K562 (cell line): ENCODE data around the gene C4A. TPM values are rescaled to one million over a fixed set of nuclear protein-coding genes. Genes with fewer than 3 reads are reported as not detected.

Source experiments
- BRF1 ChIP-seq: IDR thresholded peaks from 3 replicates; pipeline ENCODE4 v1.6.1; 2011; ENCODE audit warnings: borderline replicate concordance, mild to moderate bottlenecking; ENCODE audit not compliant: insufficient read length; ENCODE audit errors: extremely low read depth
- CBFA2T3 ChIP-seq: fragments of 450-650 bp; IDR thresholded peaks from 2 replicates; pipeline ENCODE4 v1.6.1; 2017
- JUN ChIP-seq, 2 experiments: sonication (generic) in 1 of 2; formaldehyde crosslinking in 1 of 2; IDR thresholded peaks; 2 replicates each; pipeline versions ENCODE4 v1.6.1 to v1.8.0; 2012 to 2022; ENCODE audit warnings: borderline replicate concordance in 2 of 2, mild to moderate bottlenecking in 2 of 2, improper control_type of control experiment in 1 of 2, low read depth in 1 of 2, low read length in 1 of 2, missing genetic modification reagents in 1 of 2
- MCM5 ChIP-seq: fragments of 450-650 bp; IDR thresholded peaks from 2 replicates; pipeline ENCODE4 v1.6.1; 2016; ENCODE audit warnings: low read depth
- NR1H2 ChIP-seq: sonication (generic); formaldehyde crosslinking; IDR thresholded peaks from 2 replicates; pipeline ENCODE4 v1.4.0; 2020; ENCODE audit warnings: mild to moderate bottlenecking, missing genetic modification reagents
- NR2C2 ChIP-seq, 2 experiments: fragments of 200-800 bp in 1 of 2; sonication (Bioruptor generic) in 1 of 2; sonication (generic) in 1 of 2; formaldehyde crosslinking in 1 of 2; IDR thresholded peaks; 2 replicates each; pipeline versions ENCODE4 v1.6.1 to v1.8.0; 2016 to 2022; ENCODE audit warnings: mild to moderate bottlenecking in 1 of 2, missing compliant biosample characterization in 1 of 2, missing genetic modification characterization in 1 of 2, missing genetic modification reagents in 1 of 2
- NR4A1 ChIP-seq, 2 experiments: fragments of 250-450 bp in 1 of 2; fragments of 450-650 bp in 1 of 2; sonication (Bioruptor Pico) in 1 of 2; IDR thresholded peaks; 2 replicates each; pipeline versions ENCODE4 v1.4.0 to v1.6.1; 2016 to 2020; ENCODE audit warnings: mild to moderate bottlenecking in 2 of 2, missing compliant biosample characterization in 1 of 2, missing genetic modification characterization in 1 of 2, moderate library complexity in 1 of 2
- SIRT6 ChIP-seq: IDR thresholded peaks from one replicate; pipeline ENCODE4 v1.6.1; 2012; ENCODE audit warnings: low read depth, mild to moderate bottlenecking, control low read depth, inconsistent platforms, low read length, moderate library complexity
- SOX6 ChIP-seq: fragments of 450-650 bp; IDR thresholded peaks from 2 replicates; pipeline ENCODE4 v1.6.1; 2014; ENCODE audit warnings: mild to moderate bottlenecking
- SP1 ChIP-seq: sonication (generic); formaldehyde crosslinking; IDR thresholded peaks from 2 replicates; pipeline ENCODE4 v1.8.1; 2022; ENCODE audit warnings: mild to moderate bottlenecking, missing genetic modification reagents
- ZNF165 ChIP-seq: fragments of 250-450 bp; sonication (Bioruptor Pico); IDR thresholded peaks from 2 replicates; pipeline ENCODE4 v1.4.0; 2020; ENCODE audit warnings: borderline replicate concordance
- ZNF668 ChIP-seq: fragments of 250-450 bp; sonication (Bioruptor Pico); IDR thresholded peaks from 2 replicates; pipeline ENCODE4 v1.8.0; 2022; ENCODE audit warnings: mild to moderate bottlenecking, inconsistent platforms
- polyA plus RNA-seq, 8 experiments: library from polyadenylated mRNA; depleted of rRNA in 4 of 8; stranded (reverse) in 5 of 8; unstranded in 3 of 8; fragments of >200 nt; fragmentation: Nextera tagmentation in 2 of 8; fragmentation: Illumina TruSeq in 1 of 8; extraction: Ambion mirVana in 2 of 8; extraction: Trizol in 1 of 8; gene quantifications; 2 replicates each; pipeline versions ENCODE4 v1.2.1 to v1.2.3, GENCODE V29; 2011 to 2014; ENCODE audit warnings: inconsistent platforms in 1 of 8, missing spikeins in 1 of 8
- total RNA-seq, 7 experiments: library from RNA; depleted of rRNA in 6 of 7; stranded (reverse); fragments of >200 nt in 6 of 7; fragmentation: Illumina TruSeq in 2 of 7; extraction: Trizol in 2 of 7; gene quantifications; 2 replicates each; pipeline versions ENCODE4 v1.2.1 to v1.2.3, GENCODE V29; 2011 to 2021; ENCODE audit warnings: low replicate concordance in 1 of 7
- TF ChIP-seq, protein P1 (sequence below), 2 experiments: fragments of 200-800 bp in 1 of 2; sonication (Bioruptor generic) in 1 of 2; sonication (generic) in 1 of 2; formaldehyde crosslinking in 1 of 2; IDR thresholded peaks in 1 of 2; conservative IDR thresholded peaks in 1 of 2; 2 replicates each; pipeline versions ENCODE4 v1.5.0 to v1.6.1; 2016 to 2020; ENCODE audit warnings: missing compliant biosample characterization in 1 of 2, missing genetic modification characterization in 1 of 2, missing genetic modification reagents in 1 of 2
- TF ChIP-seq, protein P2 (sequence below): fragments of 250-450 bp; sonication (Bioruptor Pico); IDR thresholded peaks from 2 replicates; pipeline ENCODE4 v1.8.0; 2021; ENCODE audit warnings: mild to moderate bottlenecking, moderate library complexity
- TF ChIP-seq, protein P3 (sequence below): IDR thresholded peaks from 2 replicates; pipeline ENCODE4 v1.6.1; 2012; ENCODE audit warnings: low read depth, low read length, improper control_type of control experiment, borderline replicate concordance
- TF ChIP-seq, protein P4 (sequence below): fragments of 450-650 bp; formaldehyde crosslinking; conservative IDR thresholded peaks from 2 replicates; pipeline ENCODE4 v1.4.0; 2022; ENCODE audit warnings: mild to moderate bottlenecking, missing genetic modification characterization
- TF ChIP-seq, protein P5 (sequence below): fragments of 200-800 bp; sonication (Bioruptor generic); IDR thresholded peaks from 2 replicates; pipeline ENCODE4 v1.6.1; 2017; ENCODE audit warnings: missing genetic modification characterization, missing compliant biosample characterization

Gene C4A
- total and polyA plus RNA-seq, 9 of the 15 experiments (the other 6 are each of a cell fraction or from before 2014, with no cell fraction given) = 0.27 to 7.6 (median 5.0) TPM

DNA sequence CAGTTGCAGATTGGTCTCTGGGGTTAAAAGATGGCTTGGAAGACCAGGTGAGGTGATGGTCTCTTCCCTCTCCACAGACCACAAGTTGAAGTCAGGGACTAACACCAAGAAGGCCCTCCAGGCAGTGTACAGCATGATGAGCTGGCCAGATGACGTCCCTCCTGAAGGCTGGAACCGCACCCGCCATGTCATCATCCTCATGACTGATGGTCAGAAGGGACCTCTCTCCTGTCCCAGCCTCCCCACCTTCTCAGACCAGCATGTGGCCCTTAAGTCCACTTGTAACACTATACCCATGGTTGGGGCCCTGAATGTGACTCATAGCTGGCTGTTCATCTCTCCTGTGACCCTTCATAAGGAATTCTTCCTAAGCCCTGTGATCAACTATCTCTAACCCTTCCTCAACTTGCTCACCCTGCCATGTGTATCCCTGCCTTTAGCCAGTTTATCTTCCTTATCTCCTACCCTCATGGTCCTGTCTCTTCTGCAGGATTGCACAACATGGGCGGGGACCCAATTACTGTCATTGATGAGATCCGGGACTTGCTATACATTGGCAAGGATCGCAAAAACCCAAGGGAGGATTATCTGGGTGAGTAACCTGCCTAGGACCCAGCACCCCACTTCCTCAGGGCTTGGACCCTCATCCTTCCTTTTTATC, 33.0 kb upstream of the C4A start (continued):
- TF ChIP-seq NR2C2 (CRISPR knock-in tag; IDR thresholded peaks at IDR 0.05) = no peak
- TF ChIP-seq NR2C2 (tag; IDR thresholded peaks at IDR 0.05) = peak; percentile 74
- TF ChIP-seq CBFA2T3 = peak; percentile 78
- TF ChIP-seq NR1H2 (CRISPR knock-in tag) = no peak
- TF ChIP-seq SIRT6 = no peak
- TF ChIP-seq, protein P1, sequence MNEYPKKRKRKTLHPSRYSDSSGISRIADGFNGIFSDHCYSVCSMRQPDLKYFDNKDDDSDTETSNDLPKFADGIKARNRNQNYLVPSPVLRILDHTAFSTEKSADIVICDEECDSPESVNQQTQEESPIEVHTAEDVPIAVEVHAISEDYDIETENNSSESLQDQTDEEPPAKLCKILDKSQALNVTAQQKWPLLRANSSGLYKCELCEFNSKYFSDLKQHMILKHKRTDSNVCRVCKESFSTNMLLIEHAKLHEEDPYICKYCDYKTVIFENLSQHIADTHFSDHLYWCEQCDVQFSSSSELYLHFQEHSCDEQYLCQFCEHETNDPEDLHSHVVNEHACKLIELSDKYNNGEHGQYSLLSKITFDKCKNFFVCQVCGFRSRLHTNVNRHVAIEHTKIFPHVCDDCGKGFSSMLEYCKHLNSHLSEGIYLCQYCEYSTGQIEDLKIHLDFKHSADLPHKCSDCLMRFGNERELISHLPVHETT (CRISPR knock-in tag; conservative IDR thresholded peaks at IDR 0.05 in 1 of 2, IDR thresholded peaks at IDR 0.05 in 1 of 2) = 0 out of 4 replicates have a peak, but pooled peaks of 1 of the 2 experiments have one; percentile 23
- TF ChIP-seq, protein P2, sequence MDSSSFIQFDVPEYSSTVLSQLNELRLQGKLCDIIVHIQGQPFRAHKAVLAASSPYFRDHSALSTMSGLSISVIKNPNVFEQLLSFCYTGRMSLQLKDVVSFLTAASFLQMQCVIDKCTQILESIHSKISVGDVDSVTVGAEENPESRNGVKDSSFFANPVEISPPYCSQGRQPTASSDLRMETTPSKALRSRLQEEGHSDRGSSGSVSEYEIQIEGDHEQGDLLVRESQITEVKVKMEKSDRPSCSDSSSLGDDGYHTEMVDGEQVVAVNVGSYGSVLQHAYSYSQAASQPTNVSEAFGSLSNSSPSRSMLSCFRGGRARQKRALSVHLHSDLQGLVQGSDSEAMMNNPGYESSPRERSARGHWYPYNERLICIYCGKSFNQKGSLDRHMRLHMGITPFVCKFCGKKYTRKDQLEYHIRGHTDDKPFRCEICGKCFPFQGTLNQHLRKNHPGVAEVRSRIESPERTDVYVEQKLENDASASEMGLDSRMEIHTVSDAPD = no peak
- no peak for TF ChIP-seq BRF1
- peak; percentile 85 for TF ChIP-seq SP1 (CRISPR knock-in tag)
- TF ChIP-seq MCM5 = no peak
- TF ChIP-seq, protein P3, sequence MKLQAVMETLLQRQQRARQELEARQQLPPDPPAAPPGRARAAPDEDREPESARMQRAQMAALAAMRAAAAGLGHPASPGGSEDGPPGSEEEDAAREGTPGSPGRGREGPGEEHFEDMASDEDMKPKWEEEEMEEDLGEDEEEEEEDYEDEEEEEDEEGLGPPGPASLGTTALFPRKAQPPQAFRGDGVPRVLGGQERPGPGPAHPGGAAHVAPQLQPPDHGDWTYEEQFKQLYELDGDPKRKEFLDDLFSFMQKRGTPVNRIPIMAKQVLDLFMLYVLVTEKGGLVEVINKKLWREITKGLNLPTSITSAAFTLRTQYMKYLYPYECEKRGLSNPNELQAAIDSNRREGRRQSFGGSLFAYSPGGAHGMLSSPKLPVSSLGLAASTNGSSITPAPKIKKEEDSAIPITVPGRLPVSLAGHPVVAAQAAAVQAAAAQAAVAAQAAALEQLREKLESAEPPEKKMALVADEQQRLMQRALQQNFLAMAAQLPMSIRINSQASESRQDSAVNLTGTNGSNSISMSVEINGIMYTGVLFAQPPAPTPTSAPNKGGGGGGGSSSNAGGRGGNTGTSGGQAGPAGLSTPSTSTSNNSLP = 0 out of 2 replicates have a peak, but pooled peaks have one; percentile 11
- peak; percentile 35; the same call in 1 of the 2 replicates for TF ChIP-seq SOX6
- TF ChIP-seq, protein P4, sequence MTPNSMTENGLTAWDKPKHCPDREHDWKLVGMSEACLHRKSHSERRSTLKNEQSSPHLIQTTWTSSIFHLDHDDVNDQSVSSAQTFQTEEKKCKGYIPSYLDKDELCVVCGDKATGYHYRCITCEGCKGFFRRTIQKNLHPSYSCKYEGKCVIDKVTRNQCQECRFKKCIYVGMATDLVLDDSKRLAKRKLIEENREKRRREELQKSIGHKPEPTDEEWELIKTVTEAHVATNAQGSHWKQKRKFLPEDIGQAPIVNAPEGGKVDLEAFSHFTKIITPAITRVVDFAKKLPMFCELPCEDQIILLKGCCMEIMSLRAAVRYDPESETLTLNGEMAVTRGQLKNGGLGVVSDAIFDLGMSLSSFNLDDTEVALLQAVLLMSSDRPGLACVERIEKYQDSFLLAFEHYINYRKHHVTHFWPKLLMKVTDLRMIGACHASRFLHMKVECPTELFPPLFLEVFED (CRISPR knock-in tag) = 0 out of 2 replicates have a peak, but pooled peaks have one; percentile 62
- TF ChIP-seq JUN (IDR thresholded peaks at IDR 0.05; ENCODE audit: borderline replicate concordance, low read depth, low read length) = peak; percentile 97
- TF ChIP-seq JUN (CRISPR knock-in tag; IDR thresholded peaks at IDR 0.05; ENCODE audit: borderline replicate concordance) = no peak
- no peak for TF ChIP-seq ZNF165 (CRISPR knock-in tag)
- no peak for TF ChIP-seq NR4A1 (CRISPR knock-in tag; IDR thresholded peaks at IDR 0.05)
- peak; percentile 55; the same call in 1 of the 2 replicates for TF ChIP-seq NR4A1 (tag; IDR thresholded peaks at IDR 0.05)
- TF ChIP-seq, protein P5, sequence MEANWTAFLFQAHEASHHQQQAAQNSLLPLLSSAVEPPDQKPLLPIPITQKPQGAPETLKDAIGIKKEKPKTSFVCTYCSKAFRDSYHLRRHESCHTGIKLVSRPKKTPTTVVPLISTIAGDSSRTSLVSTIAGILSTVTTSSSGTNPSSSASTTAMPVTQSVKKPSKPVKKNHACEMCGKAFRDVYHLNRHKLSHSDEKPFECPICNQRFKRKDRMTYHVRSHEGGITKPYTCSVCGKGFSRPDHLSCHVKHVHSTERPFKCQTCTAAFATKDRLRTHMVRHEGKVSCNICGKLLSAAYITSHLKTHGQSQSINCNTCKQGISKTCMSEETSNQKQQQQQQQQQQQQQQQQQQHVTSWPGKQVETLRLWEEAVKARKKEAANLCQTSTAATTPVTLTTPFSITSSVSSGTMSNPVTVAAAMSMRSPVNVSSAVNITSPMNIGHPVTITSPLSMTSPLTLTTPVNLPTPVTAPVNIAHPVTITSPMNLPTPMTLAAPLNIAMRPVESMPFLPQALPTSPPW (CRISPR knock-in tag) = peak; percentile 60
- TF ChIP-seq ZNF668 = no peak
